OCI-LY1 (cell line): ENCODE data around the gene UCP3.

ENCODE experiments used
- H2AFZ ChIP-seq: fragments of 200-600 bp; sonication (generic), shearing (Covaris generic); 2 replicates; pipeline ENCODE4 v1.6.0; 2014; ENCODE audit warnings: antibody characterized with exemption, mild to moderate bottlenecking, low read length
- H3F3A ChIP-seq: fragments of 200-600 bp; sonication (generic), shearing (Covaris generic); 2 replicates; pipeline ENCODE4 v1.6.0; 2014; ENCODE audit warnings: mild to moderate bottlenecking, antibody characterized with exemption, low read length, moderate library complexity; ENCODE audit not compliant: insufficient read depth
- H3K27ac ChIP-seq: fragments of 200-600 bp; sonication (generic); 2 replicates; pipeline ENCODE4 v1.5.1; 2014; ENCODE audit warnings: low read length, mixed run types, mild to moderate bottlenecking, low read depth; ENCODE audit not compliant: poor library complexity, severe bottlenecking
- H3K27me3 ChIP-seq: fragments of 200-600 bp; sonication (generic); 2 replicates; pipeline ENCODE4 v1.6.0; 2014; ENCODE audit warnings: antibody characterized with exemption, mild to moderate bottlenecking, low read length, moderate library complexity; ENCODE audit not compliant: insufficient read depth
- H3K36me3 ChIP-seq: fragments of 200-600 bp; sonication (generic); 2 replicates; pipeline ENCODE4 v1.6.1; 2014; ENCODE audit warnings: mild to moderate bottlenecking, antibody characterized with exemption, low read length, moderate library complexity, mixed read lengths; ENCODE audit not compliant: insufficient read depth
- H3K4me1 ChIP-seq: fragments of 200-600 bp; sonication (generic); 2 replicates; pipeline ENCODE4 v1.5.1; 2014; ENCODE audit warnings: mild to moderate bottlenecking, low read length, moderate library complexity; ENCODE audit not compliant: insufficient read depth, severe bottlenecking
- H3K4me2 ChIP-seq: fragments of 200-600 bp; sonication (generic), shearing (Covaris generic); 2 replicates; pipeline ENCODE4 v1.6.1; 2014; ENCODE audit warnings: low read length
- H3K4me3 ChIP-seq: fragments of 200-600 bp; sonication (generic); 2 replicates; pipeline ENCODE4 v1.5.1; 2014; ENCODE audit warnings: low read length, low read depth, mild to moderate bottlenecking, mixed read lengths; ENCODE audit not compliant: poor library complexity, severe bottlenecking
- H3K79me2 ChIP-seq: fragments of 200-600 bp; shearing (Covaris generic); 2 replicates; pipeline ENCODE4 v1.6.1; 2016; ENCODE audit warnings: mixed run types, low read length, mixed read lengths; ENCODE audit not compliant: insufficient read depth
- H3K9ac ChIP-seq: fragments of 200-600 bp; sonication (generic), shearing (Covaris generic); 2 replicates; pipeline ENCODE4 v1.6.1; 2014; ENCODE audit warnings: mild to moderate bottlenecking, low read length, mixed read lengths
- H3K9me2 ChIP-seq: fragments of 200-600 bp; sonication (generic), shearing (Covaris generic); 2 replicates; pipeline ENCODE4 v1.6.1; 2014; ENCODE audit warnings: low read depth, mild to moderate bottlenecking, low read length, mixed read lengths
- H3K9me3 ChIP-seq: fragments of 200-600 bp; shearing (Covaris generic); 2 replicates; pipeline ENCODE4 v1.6.1; 2014; ENCODE audit warnings: low read length, mixed read lengths
- H4K20me1 ChIP-seq: fragments of 200-600 bp; sonication (generic), shearing (Covaris generic); 2 replicates; pipeline ENCODE4 v1.6.0; 2016; ENCODE audit warnings: mild to moderate bottlenecking, low read length; ENCODE audit not compliant: insufficient read depth
- EZH2 ChIP-seq: fragments of 200-600 bp; sonication (generic), shearing (Covaris generic); IDR thresholded peaks from 2 replicates; pipeline ENCODE4 v1.8.0; 2017; ENCODE audit warnings: borderline replicate concordance, mixed run types, mild to moderate bottlenecking, antibody characterized with exemption, low read length, moderate library complexity, mixed read lengths
- TF ChIP-seq, protein P1 (sequence below): fragments of 200-600 bp; sonication (generic), shearing (Covaris generic); IDR thresholded peaks from 2 replicates; pipeline ENCODE4 v1.5.1; 2017; ENCODE audit warnings: mild to moderate bottlenecking, antibody characterized with exemption, low read length, moderate library complexity, mixed read lengths

The UCP3 gene

DNA sequence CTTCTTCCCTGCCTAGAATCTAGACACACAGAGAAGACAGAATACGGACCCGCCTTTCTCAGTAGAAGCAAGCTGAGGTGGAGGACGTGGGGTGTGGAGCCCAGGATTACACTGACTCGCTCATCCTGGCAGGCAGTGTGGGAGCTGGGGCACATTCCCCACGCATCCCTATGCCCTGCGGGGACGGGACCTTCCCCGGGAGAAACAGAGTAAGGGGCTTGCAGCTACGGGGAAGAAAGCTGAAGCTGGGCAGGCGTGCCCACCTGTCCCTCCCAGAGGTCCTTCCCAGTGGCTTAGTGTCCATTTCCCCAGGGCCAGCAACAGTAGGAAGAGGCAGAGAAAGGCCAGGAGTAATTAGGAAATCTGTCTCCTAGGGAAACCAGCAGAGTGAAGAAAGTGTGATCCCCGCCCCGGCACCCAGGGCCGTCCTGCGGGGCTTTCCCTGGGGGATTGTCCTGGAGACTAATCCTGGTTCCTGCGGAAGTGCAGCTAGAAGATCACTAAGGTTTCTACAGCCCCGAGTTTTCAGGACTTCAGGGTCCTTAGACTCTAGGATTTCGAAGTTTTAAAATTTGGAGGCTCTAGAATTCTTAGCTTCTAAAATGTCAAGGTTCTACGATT lies 50.3 kb downstream of the UCP3 start:
- H3K27ac ChIP-seq: no peak overlapping the region
- H3K4me1 ChIP-seq: peaks cover 10% of the 10 kb centered on the region
- no peaks in the 10 kb centered on the region for H3K36me3 ChIP-seq
- no peak overlapping the region for H3K4me3 ChIP-seq
- no peaks in the 10 kb centered on the region for H3F3A ChIP-seq
- H3K9me3 ChIP-seq: no peaks in the 10 kb centered on the region
- H4K20me1 ChIP-seq: no peaks in the 10 kb centered on the region
- no peaks in the 10 kb centered on the region; the same call in 1 of the 2 replicates for H3K27me3 ChIP-seq
- no peaks in the 10 kb centered on the region for H3K9me2 ChIP-seq
- TF ChIP-seq, protein P1, sequence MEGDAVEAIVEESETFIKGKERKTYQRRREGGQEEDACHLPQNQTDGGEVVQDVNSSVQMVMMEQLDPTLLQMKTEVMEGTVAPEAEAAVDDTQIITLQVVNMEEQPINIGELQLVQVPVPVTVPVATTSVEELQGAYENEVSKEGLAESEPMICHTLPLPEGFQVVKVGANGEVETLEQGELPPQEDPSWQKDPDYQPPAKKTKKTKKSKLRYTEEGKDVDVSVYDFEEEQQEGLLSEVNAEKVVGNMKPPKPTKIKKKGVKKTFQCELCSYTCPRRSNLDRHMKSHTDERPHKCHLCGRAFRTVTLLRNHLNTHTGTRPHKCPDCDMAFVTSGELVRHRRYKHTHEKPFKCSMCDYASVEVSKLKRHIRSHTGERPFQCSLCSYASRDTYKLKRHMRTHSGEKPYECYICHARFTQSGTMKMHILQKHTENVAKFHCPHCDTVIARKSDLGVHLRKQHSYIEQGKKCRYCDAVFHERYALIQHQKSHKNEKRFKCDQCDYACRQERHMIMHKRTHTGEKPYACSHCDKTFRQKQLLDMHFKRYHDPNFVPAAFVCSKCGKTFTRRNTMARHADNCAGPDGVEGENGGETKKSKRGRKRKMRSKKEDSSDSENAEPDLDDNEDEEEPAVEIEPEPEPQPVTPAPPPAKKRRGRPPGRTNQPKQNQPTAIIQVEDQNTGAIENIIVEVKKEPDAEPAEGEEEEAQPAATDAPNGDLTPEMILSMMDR: no peak
- no peak for TF ChIP-seq EZH2
- H3K4me2 ChIP-seq: no peak overlapping the region
- no peak overlapping the region for H2AFZ ChIP-seq
- H3K9ac ChIP-seq: no peak overlapping the region
- H3K79me2 ChIP-seq: no peaks in the 10 kb centered on the region

DNA sequence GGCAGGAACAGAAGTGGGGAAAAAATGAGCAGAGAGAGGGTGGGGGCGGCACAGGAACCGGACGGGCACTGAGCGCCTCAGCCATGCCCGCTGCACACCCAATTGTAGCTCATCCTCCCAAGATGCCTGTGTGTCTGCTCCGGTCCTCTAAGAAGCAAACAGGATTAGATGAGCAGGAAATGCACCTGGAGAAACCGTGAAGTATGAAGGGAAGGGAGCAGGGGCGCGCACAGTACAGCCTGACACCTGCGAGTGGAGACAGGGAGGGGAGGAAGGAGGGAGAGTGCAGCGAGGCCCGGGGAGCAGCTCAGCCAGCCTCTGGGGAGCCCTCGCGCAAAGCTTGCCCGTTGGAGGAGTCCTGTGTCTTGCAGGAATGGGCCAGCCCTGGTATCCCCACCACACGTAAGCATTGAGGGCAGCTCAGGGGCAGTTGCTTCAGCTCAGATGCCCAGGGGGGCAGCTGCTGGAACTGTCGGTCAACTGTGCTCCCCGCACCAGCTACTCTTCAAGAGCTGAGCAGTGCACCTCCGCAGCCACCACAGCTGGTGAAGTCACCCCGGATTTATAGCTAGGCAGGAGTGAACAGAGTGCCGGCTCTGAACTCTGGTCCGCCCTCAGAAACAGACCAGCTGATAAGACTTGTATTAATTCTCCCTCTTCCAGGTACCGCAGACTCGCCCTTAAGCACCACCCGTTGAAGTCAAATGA lies 51.1 kb downstream of the UCP3 start:
- peak overlapping the region; percentile 19; the same call in 1 of the 2 replicates for H3K4me2 ChIP-seq
- H3K36me3 ChIP-seq: no peaks in the 10 kb centered on the region
- H3K9me3 ChIP-seq: no peaks in the 10 kb centered on the region
- no peak overlapping the region for H2AFZ ChIP-seq
- peaks cover 10% of the 10 kb centered on the region for H3K4me1 ChIP-seq
- H3K9ac ChIP-seq: no peak overlapping the region
- no peaks in the 10 kb centered on the region for H4K20me1 ChIP-seq
- H3K9me2 ChIP-seq: no peaks in the 10 kb centered on the region
- H3K27ac ChIP-seq: no peak overlapping the region
- H3F3A ChIP-seq: no peaks in the 10 kb centered on the region
- no peaks in the 10 kb centered on the region; the same call in 1 of the 2 replicates for H3K27me3 ChIP-seq
- H3K4me3 ChIP-seq: peak overlapping the region; percentile 1
- TF ChIP-seq, protein P1: no peak
- TF ChIP-seq EZH2: no peak
- no peaks in the 10 kb centered on the region for H3K79me2 ChIP-seq

DNA sequence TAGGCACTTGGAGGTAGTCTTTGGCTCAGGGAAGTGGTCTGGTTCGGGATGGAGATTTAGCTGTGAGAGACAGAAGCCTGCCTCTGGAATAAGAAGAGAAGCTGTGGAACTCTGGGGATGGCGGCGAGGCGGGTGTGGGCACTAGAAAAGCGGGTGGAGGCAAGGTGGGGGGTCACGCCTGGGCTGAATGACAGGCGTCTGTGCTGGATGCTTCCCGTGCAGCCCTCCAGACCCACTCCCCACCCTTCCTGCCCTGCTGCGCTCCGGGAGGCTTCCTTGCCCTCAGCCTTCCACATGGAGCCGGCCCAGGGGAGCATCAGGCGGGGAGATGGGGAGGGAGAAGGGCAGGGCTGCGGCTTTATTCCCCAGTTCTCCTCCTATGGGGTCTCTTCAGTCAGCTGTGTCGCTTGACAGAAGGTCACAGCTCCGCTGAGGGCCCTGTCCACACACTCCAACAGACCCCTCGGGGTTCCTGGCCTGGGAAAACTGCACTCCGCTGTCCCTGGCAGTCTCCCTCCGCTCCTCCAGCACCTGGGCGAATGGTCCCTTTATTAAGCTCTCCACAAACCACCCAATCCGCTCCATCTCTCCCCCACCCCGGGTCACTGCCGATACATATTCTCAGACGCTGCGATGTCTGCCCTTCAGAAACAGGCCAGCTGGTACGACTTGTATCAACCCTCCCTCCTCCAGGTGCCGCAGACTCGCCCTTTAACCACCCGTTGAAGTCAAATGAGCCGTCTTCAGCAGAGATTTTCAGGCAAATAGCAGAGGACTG lies 51.8 kb downstream of the UCP3 start:
- Histone ChIP-seq H3K4me2 (peak overlapping the region; percentile 19; the same call in 1 of the 2 replicates), H3K79me2 (no peaks in the 10 kb centered on the region), H3K9me3 (no peaks in the 10 kb centered on the region), H3K4me3 (peak overlapping the region; percentile 1), H3F3A (no peaks in the 10 kb centered on the region), H3K27me3 (no peaks in the 10 kb centered on the region; the same call in 1 of the 2 replicates), H2AFZ (no peak overlapping the region), H3K9ac (no peak overlapping the region), H3K36me3 (no peaks in the 10 kb centered on the region), H3K4me1 (peaks cover 10% of the 10 kb centered on the region), H3K9me2 (no peaks in the 10 kb centered on the region), H3K27ac (no peak overlapping the region), H4K20me1 (no peaks in the 10 kb centered on the region)
- TF ChIP-seq EZH2: no peak
- TF ChIP-seq, protein P1: no peak
